A673 (cell line): Measurements from ENCODE around the gene IFT20.

Experiments
- EZH2 ChIP-seq: fragments of 200-600 bp; sonication (generic); IDR thresholded peaks from 2 replicates; pipeline ENCODE4 v1.6.1; 2017; ENCODE audit warnings: borderline replicate concordance, low read depth, mild to moderate bottlenecking, mixed read lengths, antibody characterized with exemption, low read length; ENCODE audit not compliant: poor library complexity, severe bottlenecking
- TF ChIP-seq, protein P1 (sequence below): fragments of 300-800, 200-600 bp; sonication (generic); conservative IDR thresholded peaks from 2 replicates; pipeline ENCODE4 v1.5.1; 2017; ENCODE audit warnings: low read depth, mild to moderate bottlenecking, antibody characterized with exemption, low read length, moderate library complexity, mixed read lengths

- TF ChIP-seq, protein P1, sequence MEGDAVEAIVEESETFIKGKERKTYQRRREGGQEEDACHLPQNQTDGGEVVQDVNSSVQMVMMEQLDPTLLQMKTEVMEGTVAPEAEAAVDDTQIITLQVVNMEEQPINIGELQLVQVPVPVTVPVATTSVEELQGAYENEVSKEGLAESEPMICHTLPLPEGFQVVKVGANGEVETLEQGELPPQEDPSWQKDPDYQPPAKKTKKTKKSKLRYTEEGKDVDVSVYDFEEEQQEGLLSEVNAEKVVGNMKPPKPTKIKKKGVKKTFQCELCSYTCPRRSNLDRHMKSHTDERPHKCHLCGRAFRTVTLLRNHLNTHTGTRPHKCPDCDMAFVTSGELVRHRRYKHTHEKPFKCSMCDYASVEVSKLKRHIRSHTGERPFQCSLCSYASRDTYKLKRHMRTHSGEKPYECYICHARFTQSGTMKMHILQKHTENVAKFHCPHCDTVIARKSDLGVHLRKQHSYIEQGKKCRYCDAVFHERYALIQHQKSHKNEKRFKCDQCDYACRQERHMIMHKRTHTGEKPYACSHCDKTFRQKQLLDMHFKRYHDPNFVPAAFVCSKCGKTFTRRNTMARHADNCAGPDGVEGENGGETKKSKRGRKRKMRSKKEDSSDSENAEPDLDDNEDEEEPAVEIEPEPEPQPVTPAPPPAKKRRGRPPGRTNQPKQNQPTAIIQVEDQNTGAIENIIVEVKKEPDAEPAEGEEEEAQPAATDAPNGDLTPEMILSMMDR = no peak
- TF ChIP-seq EZH2 = no peak
These were observed 37.6 kb upstream of the IFT20 start for GRCh38 chr17:28372945-28373274.
